Measurements from ENCODE around the gene RBM6. TPM values are rescaled to one million over a fixed set of nuclear protein-coding genes. Genes with fewer than 3 reads are reported as not detected.

Gene RBM6
- total and polyA plus RNA-seq, 9 of the 15 experiments (the other 6 are each of a cell fraction or from before 2014, with no cell fraction given), result 19.9 to 82.2 (median 57.8) TPM

DNA sequence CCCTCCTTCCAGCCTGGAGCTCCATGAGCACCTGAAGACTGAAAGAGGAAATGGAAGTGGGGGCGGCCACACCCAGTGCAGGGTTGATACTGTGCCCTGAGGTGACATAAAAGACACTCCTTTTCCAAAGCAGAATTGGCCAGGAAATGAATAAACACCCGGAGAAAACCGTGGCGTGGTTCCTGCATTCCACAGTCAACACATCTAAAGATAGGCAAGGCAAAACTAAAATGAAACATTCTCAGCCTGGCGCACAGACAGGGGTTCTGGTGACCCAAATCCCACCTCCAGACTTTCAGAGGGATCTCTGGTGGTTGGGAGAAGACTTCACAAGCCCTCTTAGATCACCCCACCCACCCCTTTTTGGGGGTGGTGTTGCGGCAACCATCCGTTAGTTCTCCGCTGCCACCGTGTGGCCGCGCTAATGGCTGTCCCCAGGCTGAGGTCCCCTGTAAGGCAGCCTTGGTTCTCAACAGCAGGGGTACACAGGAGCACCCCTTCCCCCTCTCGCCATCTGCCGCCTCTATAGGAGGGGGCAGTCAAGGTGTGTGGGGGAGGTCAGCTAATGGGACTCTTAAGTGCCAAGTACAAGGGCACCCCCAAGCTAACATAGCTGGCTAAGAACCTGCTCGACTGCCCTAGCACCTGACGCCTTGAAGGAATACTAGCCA is 33.7 kb upstream of the RBM6 start (continued):
- TF ChIP-seq, protein P1, sequence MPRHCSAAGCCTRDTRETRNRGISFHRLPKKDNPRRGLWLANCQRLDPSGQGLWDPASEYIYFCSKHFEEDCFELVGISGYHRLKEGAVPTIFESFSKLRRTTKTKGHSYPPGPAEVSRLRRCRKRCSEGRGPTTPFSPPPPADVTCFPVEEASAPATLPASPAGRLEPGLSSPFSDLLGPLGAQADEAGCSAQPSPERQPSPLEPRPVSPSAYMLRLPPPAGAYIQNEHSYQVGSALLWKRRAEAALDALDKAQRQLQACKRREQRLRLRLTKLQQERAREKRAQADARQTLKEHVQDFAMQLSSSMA (CRISPR knock-in tag; IDR thresholded peaks at IDR 0.05), result no peak
- TF ChIP-seq YY1 (IDR thresholded peaks at IDR 0.05; ENCODE audit: borderline replicate concordance in 1 of 3, control insufficient read depth in 1 of 3, extremely low read depth in 1 of 3, insufficient read depth in 3 of 3, insufficient read length in 1 of 3, insufficient replicate concordance in 2 of 3, low read depth in 1 of 3, low read length in 2 of 3) (peak in 1 of 3 experiments; percentile 3), ESRRA (IDR thresholded peaks at IDR 0.05; ENCODE audit: borderline replicate concordance, low read depth) (no peak), PTRF (tag; IDR thresholded peaks at IDR 0.05) (no peak), SMC3 (conservative IDR thresholded peaks at IDR 0.05; ENCODE audit: insufficient read depth, low read depth, low read length) (peak; percentile 54; the same call in 1 of the 2 replicates), ZNF561 (CRISPR knock-in tag; conservative IDR thresholded peaks at IDR 0.05) (no peak), PPARD (CRISPR knock-in tag; IDR thresholded peaks at IDR 0.05) (no peak), KDM5B (IDR thresholded peaks at IDR 0.05; ENCODE audit: insufficient replicate concordance, low read depth, low read length) (peak; percentile 25)
- TF ChIP-seq, protein P2, sequence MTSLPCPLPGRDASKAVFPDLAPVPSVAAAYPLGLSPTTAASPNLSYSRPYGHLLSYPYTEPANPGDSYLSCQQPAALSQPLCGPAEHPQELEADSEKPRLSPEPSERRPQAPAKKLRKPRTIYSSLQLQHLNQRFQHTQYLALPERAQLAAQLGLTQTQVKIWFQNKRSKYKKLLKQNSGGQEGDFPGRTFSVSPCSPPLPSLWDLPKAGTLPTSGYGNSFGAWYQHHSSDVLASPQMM (CRISPR knock-in tag; IDR thresholded peaks at IDR 0.05), result no peak
- TF ChIP-seq, protein P3, sequence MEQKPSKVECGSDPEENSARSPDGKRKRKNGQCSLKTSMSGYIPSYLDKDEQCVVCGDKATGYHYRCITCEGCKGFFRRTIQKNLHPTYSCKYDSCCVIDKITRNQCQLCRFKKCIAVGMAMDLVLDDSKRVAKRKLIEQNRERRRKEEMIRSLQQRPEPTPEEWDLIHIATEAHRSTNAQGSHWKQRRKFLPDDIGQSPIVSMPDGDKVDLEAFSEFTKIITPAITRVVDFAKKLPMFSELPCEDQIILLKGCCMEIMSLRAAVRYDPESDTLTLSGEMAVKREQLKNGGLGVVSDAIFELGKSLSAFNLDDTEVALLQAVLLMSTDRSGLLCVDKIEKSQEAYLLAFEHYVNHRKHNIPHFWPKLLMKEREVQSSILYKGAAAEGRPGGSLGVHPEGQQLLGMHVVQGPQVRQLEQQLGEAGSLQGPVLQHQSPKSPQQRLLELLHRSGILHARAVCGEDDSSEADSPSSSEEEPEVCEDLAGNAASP (IDR thresholded peaks at IDR 0.05), result no peak
- TF ChIP-seq, protein P4, sequence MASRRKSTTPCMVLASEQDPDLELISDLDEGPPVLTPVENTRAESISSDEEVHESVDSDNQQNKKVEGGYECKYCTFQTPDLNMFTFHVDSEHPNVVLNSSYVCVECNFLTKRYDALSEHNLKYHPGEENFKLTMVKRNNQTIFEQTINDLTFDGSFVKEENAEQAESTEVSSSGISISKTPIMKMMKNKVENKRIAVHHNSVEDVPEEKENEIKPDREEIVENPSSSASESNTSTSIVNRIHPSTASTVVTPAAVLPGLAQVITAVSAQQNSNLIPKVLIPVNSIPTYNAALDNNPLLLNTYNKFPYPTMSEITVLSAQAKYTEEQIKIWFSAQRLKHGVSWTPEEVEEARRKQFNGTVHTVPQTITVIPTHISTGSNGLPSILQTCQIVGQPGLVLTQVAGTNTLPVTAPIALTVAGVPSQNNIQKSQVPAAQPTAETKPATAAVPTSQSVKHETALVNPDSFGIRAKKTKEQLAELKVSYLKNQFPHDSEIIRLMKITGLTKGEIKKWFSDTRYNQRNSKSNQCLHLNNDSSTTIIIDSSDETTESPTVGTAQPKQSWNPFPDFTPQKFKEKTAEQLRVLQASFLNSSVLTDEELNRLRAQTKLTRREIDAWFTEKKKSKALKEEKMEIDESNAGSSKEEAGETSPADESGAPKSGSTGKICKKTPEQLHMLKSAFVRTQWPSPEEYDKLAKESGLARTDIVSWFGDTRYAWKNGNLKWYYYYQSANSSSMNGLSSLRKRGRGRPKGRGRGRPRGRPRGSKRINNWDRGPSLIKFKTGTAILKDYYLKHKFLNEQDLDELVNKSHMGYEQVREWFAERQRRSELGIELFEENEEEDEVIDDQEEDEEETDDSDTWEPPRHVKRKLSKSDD (conservative IDR thresholded peaks at IDR 0.05; ENCODE audit: low read length), result no peak
- TF ChIP-seq, protein P5, sequence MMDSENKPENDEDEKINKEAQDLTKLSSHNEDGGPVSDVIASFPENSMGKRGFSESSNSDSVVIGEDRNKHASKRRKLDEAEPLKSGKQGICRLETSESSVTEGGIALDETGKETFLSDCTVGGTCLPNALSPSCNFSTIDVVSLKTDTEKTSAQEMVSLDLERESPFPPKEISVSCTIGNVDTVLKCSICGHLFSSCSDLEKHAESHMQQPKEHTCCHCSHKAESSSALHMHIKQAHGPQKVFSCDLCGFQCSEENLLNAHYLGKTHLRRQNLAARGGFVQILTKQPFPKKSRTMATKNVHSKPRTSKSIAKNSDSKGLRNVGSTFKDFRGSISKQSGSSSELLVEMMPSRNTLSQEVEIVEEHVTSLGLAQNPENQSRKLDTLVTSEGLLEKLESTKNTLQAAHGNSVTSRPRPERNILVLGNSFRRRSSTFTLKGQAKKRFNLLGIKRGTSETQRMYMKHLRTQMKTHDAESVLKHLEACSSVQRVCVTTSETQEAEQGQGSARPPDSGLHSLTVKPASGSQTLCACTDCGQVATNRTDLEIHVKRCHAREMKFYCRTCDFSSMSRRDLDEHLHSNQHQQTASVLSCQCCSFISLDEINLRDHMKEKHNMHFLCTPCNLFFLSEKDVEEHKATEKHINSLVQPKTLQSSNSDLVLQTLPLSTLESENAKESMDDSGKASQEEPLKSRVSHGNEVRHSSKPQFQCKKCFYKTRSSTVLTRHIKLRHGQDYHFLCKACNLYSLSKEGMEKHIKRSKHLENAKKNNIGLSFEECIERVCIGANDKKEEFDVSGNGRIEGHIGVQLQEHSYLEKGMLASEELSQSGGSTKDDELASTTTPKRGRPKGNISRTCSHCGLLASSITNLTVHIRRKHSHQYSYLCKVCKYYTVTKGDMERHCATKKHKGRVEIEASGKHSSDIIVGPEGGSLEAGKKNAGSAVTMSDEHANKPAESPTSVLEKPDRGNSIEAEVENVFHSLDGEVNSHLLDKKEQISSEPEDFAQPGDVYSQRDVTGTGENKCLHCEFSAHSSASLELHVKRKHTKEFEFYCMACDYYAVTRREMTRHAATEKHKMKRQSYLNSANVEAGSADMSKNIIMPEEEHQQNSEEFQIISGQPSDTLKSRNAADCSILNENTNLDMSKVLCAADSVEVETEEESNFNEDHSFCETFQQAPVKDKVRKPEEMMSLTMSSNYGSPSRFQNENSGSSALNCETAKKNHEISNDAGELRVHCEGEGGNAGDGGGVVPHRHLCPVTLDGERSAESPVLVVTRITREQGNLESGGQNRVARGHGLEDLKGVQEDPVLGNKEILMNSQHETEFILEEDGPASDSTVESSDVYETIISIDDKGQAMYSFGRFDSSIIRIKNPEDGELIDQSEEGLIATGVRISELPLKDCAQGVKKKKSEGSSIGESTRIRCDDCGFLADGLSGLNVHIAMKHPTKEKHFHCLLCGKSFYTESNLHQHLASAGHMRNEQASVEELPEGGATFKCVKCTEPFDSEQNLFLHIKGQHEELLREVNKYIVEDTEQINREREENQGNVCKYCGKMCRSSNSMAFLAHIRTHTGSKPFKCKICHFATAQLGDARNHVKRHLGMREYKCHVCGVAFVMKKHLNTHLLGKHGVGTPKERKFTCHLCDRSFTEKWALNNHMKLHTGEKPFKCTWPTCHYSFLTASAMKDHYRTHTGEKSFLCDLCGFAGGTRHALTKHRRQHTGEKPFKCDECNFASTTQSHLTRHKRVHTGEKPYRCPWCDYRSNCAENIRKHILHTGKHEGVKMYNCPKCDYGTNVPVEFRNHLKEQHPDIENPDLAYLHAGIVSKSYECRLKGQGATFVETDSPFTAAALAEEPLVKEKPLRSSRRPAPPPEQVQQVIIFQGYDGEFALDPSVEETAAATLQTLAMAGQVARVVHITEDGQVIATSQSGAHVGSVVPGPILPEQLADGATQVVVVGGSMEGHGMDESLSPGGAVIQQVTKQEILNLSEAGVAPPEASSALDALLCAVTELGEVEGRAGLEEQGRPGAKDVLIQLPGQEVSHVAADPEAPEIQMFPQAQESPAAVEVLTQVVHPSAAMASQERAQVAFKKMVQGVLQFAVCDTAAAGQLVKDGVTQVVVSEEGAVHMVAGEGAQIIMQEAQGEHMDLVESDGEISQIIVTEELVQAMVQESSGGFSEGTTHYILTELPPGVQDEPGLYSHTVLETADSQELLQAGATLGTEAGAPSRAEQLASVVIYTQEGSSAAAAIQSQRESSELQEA (IDR thresholded peaks at IDR 0.05; ENCODE audit: low read depth), result no peak
